Endothelial cell of umbilical vein (primary cell): ENCODE results near the gene RRAS. TPM values are rescaled to one million over a fixed set of nuclear protein-coding genes. Genes with fewer than 3 reads are reported as not detected.
"Not testable (repeated sequence)": the region's sequence is repeated elsewhere in the genome, so short reads cannot be mapped to it uniquely, and the experiment has no call there.

Experiments used
- BruUV-seq: library from RNA; stranded (reverse); fragments of 400-500 nt; replicated peaks from 2 replicates; lab custom pipeline; 2021; lab: Mats Ljungman, UMichigan
- CTCF ChIA-PET: fragments of 300-600, 350-600 bp; sonication (Branson Sonifier 250); formaldehyde crosslinking; loops from one replicate; lab custom pipeline; 2021; ENCODE audit warnings: antibody characterized with exemption, inconsistent platforms; lab: Charles Lee
- POLR2A ChIA-PET: fragments of 300-600, 350-600 bp; sonication (Branson Sonifier 250); formaldehyde crosslinking; loops from one replicate; lab custom pipeline; 2021; ENCODE audit warnings: antibody characterized with exemption, inconsistent platforms; lab: Charles Lee
- DNase-seq: peaks from one replicate; pipeline ENCODE4 v3.0.0-alpha.2; 2011; ENCODE audit warnings: low read depth, low spot score
- FAIRE-seq: peaks from 2 replicates; lab custom pipeline; 2011; peaks lifted over from hg19 to GRCh38; lab: Jason Lieb, UNC
- H2AFZ ChIP-seq: 2 replicates; pipeline ENCODE4 v1.6.0; 2012; ENCODE audit warnings: low read depth, low read length, control low read depth, inconsistent platforms
- H3K27ac ChIP-seq: 2 replicates; pipeline ENCODE4 v1.5.1; 2011; ENCODE audit warnings: low read depth, mild to moderate bottlenecking, control low read depth, low read length, moderate library complexity; ENCODE audit not compliant: insufficient read depth
- H3K27me3 ChIP-seq, 2 experiments: 2 replicates each; pipeline versions ENCODE4 v1.6.0 to v1.6.1; 2011; ENCODE audit warnings: low read length in 2 of 2, mixed read lengths in 1 of 2; ENCODE audit not compliant: control insufficient read depth in 2 of 2, insufficient read depth in 2 of 2
- H3K36me3 ChIP-seq, 2 experiments: 2 replicates in 1 of 2; 3 replicates in 1 of 2; pipeline ENCODE4 v1.5.1; 2011; ENCODE audit warnings: low read length in 2 of 2, mild to moderate bottlenecking in 1 of 2, moderate library complexity in 1 of 2; ENCODE audit not compliant: control insufficient read depth in 2 of 2, insufficient read depth in 2 of 2; ENCODE audit errors: extremely low read depth in 1 of 2
- H3K4me1 ChIP-seq: 3 replicates; pipeline ENCODE4 v1.5.1; 2011; ENCODE audit warnings: mild to moderate bottlenecking, low read length; ENCODE audit not compliant: control insufficient read depth, insufficient read depth; ENCODE audit errors: extremely low read depth
- H3K4me2 ChIP-seq: 2 replicates; pipeline ENCODE4 v1.6.1; 2011; ENCODE audit warnings: low read length, control low read depth, mixed read lengths; ENCODE audit not compliant: insufficient read depth
- H3K4me3 ChIP-seq, 3 experiments: fragments of 200-600 bp in 1 of 3; sonication (generic), shearing (Covaris generic) in 1 of 3; replicated peaks in 1 of 3; 2 replicates each; pipeline ENCODE4 v1.5.1; 2011 to 2016; ENCODE audit warnings: control low read depth in 3 of 3, low read length in 3 of 3, mild to moderate bottlenecking in 2 of 3, inconsistent platforms in 1 of 3, low read depth in 1 of 3, moderate library complexity in 1 of 3; ENCODE audit not compliant: insufficient read depth in 1 of 3
- H3K79me2 ChIP-seq: 2 replicates; pipeline ENCODE4 v1.6.0; 2012; ENCODE audit warnings: low read length, inconsistent platforms; ENCODE audit not compliant: control insufficient read depth, insufficient read depth
- H3K9ac ChIP-seq: replicated peaks from 2 replicates; pipeline ENCODE3; 2011; ENCODE audit warnings: low read length, control low read depth; ENCODE audit not compliant: insufficient read depth; ENCODE audit errors: extremely low read depth
- H3K9me1 ChIP-seq: replicated peaks from 3 replicates; pipeline ENCODE4 v1.6.0; 2011; ENCODE audit warnings: mild to moderate bottlenecking, low read length; ENCODE audit not compliant: control insufficient read depth, insufficient read depth; ENCODE audit errors: extremely low read depth
- H3K9me3 ChIP-seq: replicated peaks from 2 replicates; pipeline ENCODE4 v1.5.1; 2012; ENCODE audit warnings: low read length, inconsistent platforms; ENCODE audit not compliant: control insufficient read depth, insufficient read depth
- H4K20me1 ChIP-seq: replicated peaks from 2 replicates; pipeline ENCODE3; 2011; ENCODE audit warnings: mild to moderate bottlenecking, low read length; ENCODE audit not compliant: control insufficient read depth, insufficient read depth; ENCODE audit errors: extremely low read depth
- EZH2 ChIP-seq: IDR thresholded peaks from 2 replicates; pipeline ENCODE4 v1.6.1; 2012; ENCODE audit warnings: borderline replicate concordance, low read depth, mild to moderate bottlenecking, moderate library complexity, low read length, inconsistent platforms; ENCODE audit not compliant: severe bottlenecking
- FOS ChIP-seq: IDR thresholded peaks from 2 replicates; pipeline ENCODE4 v1.6.1; 2011; ENCODE audit warnings: mild to moderate bottlenecking, low read length, moderate library complexity, borderline replicate concordance; ENCODE audit not compliant: insufficient read depth
- GATA2 ChIP-seq: IDR thresholded peaks from 2 replicates; pipeline ENCODE4 v1.7.0; 2011; ENCODE audit warnings: low read depth, mild to moderate bottlenecking, moderate library complexity, mixed read lengths, low read length; ENCODE audit not compliant: insufficient read length, insufficient read depth
- JUN ChIP-seq: IDR thresholded peaks from 2 replicates; pipeline ENCODE4 v1.6.1; 2011; ENCODE audit warnings: borderline replicate concordance, low read depth; ENCODE audit not compliant: insufficient read length, insufficient read depth
- MYC ChIP-seq: IDR thresholded peaks from one replicate; pipeline ENCODE4 v1.6.1; 2011; ENCODE audit warnings: mild to moderate bottlenecking, low read depth, low read length
- POLR2A ChIP-seq: IDR thresholded peaks from 2 replicates; pipeline ENCODE4 v1.6.1; 2012; ENCODE audit warnings: low read depth, mild to moderate bottlenecking, control low read depth, low read length
- POLR2AphosphoS5 ChIP-seq: IDR thresholded peaks from 2 replicates; pipeline ENCODE4 v1.6.1; 2012; ENCODE audit warnings: low read depth, mild to moderate bottlenecking, control low read depth, low read length, moderate library complexity; ENCODE audit not compliant: insufficient read depth
- dilution Hi-C: fragments of 300-500 bp; cut with MboI; formaldehyde crosslinking; loops from one replicate; pipeline ENCODE4 v1.15.0; 2019; ENCODE audit warnings: low sequenced_read_pairs; ENCODE audit not compliant: extremely low pct_ligation_motif_present
- intact Hi-C: fragments of 100-400 bp; cut with micrococcal nuclease; formaldehyde crosslinking; loops from one replicate; pipeline ENCODE4 v1.10.0; 2022
- polyA plus RNA-seq, 4 experiments: library from polyadenylated mRNA; depleted of rRNA in 3 of 4; stranded (reverse) in 3 of 4; unstranded in 1 of 4; fragments of >200 nt; gene quantifications; 2 replicates each; pipeline versions ENCODE4 v1.2.1 to v1.2.3, GENCODE V29; 2011 to 2012; ENCODE audit warnings: missing spikeins in 1 of 4
- total RNA-seq: library from RNA; stranded (reverse); gene quantifications from 2 replicates; pipeline ENCODE4 v1.2.3, GENCODE V29; 2021
- TF ChIP-seq, protein P1 (sequence below): IDR thresholded peaks from 2 replicates; pipeline ENCODE4 v1.6.1; 2011; ENCODE audit not compliant: insufficient read depth, insufficient read length
- TF ChIP-seq, protein P2 (sequence below), 2 donors: IDR thresholded peaks; 1 replicate in 1 of 2; 2 replicates in 1 of 2; pipeline ENCODE4 v1.5.1; 2011; ENCODE audit warnings: low read length in 2 of 2, mild to moderate bottlenecking in 2 of 2, moderate library complexity in 2 of 2, control low read depth in 1 of 2, inconsistent platforms in 1 of 2, low read depth in 1 of 2; ENCODE audit not compliant: insufficient read depth in 1 of 2; ENCODE audit errors: extremely low read depth in 1 of 2

The RRAS gene
- total and polyA plus RNA-seq, 2 donors (not counting 3 experiments of a cell fraction or from before 2014, with no cell fraction given): 89.5 to 250 TPM

DNA sequence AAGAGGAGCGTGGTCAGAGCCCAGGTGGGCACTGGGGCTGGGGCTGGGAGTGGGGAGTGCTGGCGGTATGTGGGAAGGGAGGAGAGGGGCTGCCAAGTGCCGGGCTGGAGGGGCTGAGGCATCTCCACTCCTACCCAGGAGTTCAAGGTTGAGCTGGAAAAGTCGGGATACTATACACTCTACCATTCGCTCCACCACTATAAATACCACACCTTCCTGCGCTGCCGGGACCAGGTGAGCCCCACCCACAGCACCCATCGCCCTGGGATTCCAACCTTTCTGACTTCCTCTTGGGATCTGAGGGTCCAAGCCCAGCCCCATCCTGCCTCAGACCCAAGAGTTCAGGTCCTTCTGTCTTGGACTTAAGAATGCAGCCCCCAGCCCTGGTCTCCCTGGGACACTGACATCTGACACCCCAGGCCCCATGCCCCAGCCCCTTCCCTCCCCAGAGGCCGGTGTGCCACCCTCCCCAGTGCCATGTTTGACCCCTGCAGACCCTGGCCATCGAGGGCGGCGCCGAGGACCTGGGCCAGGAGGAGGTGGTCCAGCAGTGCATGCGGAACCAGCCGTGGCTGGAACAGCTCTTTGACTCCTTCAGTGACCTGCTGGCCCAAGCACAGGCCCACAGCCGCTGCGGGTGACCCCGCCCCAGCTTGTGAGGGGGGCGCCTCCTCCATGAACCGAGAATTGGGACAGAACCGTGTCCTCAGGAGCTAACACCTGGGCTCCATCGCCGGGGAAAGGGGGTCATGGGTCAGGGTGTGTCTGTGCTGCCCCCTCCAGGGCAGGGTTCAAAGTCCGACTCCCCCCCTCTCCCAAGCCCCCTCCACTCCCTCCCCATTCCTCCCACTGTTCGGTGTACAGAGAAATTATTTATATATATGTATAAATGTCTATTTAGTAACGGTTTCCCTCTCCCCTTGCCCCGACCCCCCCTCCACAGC lies 14.7 kb downstream of the RRAS start:
- TSS peak; percentile 47 for BruUV-seq
- H3K9ac ChIP-seq: no peak overlapping the region
- H4K20me1 ChIP-seq: no peaks in the 10 kb centered on the region
- H3K4me1 ChIP-seq: no peaks in the 10 kb centered on the region
- TF ChIP-seq FOS (no peak), POLR2A (no peak), POLR2AphosphoS5 (no peak), GATA2 (no peak), MYC (no peak), JUN (no peak), EZH2 (no peak)
- TF ChIP-seq, protein P1, sequence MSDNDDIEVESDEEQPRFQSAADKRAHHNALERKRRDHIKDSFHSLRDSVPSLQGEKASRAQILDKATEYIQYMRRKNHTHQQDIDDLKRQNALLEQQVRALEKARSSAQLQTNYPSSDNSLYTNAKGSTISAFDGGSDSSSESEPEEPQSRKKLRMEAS: no peak
- TF ChIP-seq, protein P2, sequence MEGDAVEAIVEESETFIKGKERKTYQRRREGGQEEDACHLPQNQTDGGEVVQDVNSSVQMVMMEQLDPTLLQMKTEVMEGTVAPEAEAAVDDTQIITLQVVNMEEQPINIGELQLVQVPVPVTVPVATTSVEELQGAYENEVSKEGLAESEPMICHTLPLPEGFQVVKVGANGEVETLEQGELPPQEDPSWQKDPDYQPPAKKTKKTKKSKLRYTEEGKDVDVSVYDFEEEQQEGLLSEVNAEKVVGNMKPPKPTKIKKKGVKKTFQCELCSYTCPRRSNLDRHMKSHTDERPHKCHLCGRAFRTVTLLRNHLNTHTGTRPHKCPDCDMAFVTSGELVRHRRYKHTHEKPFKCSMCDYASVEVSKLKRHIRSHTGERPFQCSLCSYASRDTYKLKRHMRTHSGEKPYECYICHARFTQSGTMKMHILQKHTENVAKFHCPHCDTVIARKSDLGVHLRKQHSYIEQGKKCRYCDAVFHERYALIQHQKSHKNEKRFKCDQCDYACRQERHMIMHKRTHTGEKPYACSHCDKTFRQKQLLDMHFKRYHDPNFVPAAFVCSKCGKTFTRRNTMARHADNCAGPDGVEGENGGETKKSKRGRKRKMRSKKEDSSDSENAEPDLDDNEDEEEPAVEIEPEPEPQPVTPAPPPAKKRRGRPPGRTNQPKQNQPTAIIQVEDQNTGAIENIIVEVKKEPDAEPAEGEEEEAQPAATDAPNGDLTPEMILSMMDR (IDR thresholded peaks at IDR 0.05; ENCODE audit: extremely low read depth in 1 of 2, insufficient read depth in 1 of 2, low read depth in 1 of 2, low read length in 2 of 2): no peak
- no peak for FAIRE-seq
- dilution Hi-C loops: no loop called here
- H3K9me1 ChIP-seq: no peaks in the 10 kb centered on the region
- no peak overlapping the region for H3K4me3 ChIP-seq
- no peak overlapping the region for H3K27ac ChIP-seq
- intact Hi-C loops: no loop called here
- no peaks in the 10 kb centered on the region for H3K9me3 ChIP-seq
- ChIA-PET CTCF (interaction anchor here (1.0 kb wide), 1 partner anchor 15 kb away, joined by 3 read pairs; no protein-coding TSS in a partner anchor), POLR2A (no interaction called here)
- peaks cover under 1 to 21% of the 10 kb centered on the region in 2 experiments for H3K36me3 ChIP-seq
- H3K27me3 ChIP-seq: no peaks in the 10 kb centered on the region
- no peak for DNase-seq
- H2AFZ ChIP-seq: no peak overlapping the region
- H3K79me2 ChIP-seq: no peaks in the 10 kb centered on the region
- no peak overlapping the region for H3K4me2 ChIP-seq

DNA sequence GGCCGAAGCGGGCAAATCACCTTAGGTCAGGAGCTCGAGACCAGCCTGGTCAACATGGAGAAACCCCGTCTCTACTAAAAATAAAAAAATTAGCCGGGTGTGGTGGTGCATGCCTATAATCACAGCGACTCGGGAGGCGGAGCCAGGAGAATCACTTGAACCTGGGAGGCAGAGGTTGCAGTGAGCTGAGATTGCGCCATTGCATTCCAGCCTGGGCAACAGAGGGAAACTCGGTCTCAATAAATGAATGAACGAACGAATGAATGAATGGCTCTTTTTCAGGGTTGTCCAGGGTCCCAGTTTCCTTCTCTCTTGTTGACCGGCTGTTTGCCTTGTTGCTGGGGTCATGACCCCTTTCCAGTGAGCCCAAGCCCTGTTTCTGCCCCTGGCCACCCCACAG lies 22.1 kb downstream of the RRAS start:
- intact Hi-C loops, FAIRE-seq, H3K27ac ChIP-seq, BruUV-seq, H3K9me1 ChIP-seq, dilution Hi-C loops, H3K9ac ChIP-seq, DNase-seq, H2AFZ ChIP-seq, H3K27me3 ChIP-seq, POLR2A ChIA-PET, H3K9me3 ChIP-seq, H3K4me3 ChIP-seq, H3K4me2 ChIP-seq, H4K20me1 ChIP-seq: not testable (repeated sequence)
- H3K36me3 ChIP-seq: peaks cover 2 to 30% of the 10 kb centered on the region in 2 experiments
- H3K79me2 ChIP-seq: peaks cover 11% of the 10 kb centered on the region
- H3K4me1 ChIP-seq: peaks cover 21% of the 10 kb centered on the region
- CTCF ChIA-PET: interaction anchor here (1.2 to 1.4 kb wide), 3 partner anchors 13 to 63 kb away, joined by 3 to 5 read pairs (median 4); partner anchors contain the start of gene RRAS
